ENCODE data around the gene NOD1. TPM values are rescaled to one million over a fixed set of nuclear protein-coding genes. Genes with fewer than 3 reads are reported as not detected.

The NOD1 gene
- total and polyA plus RNA-seq, 2 of the 13 experiments (the other 11 are each of a cell fraction or from before 2014, with no cell fraction given), result 1.7 to 2.9 TPM

- TF ChIP-seq ZNF318 (CRISPR knock-in tag; IDR thresholded peaks at IDR 0.05), result no peak
- TF ChIP-seq LCORL (IDR thresholded peaks at IDR 0.05), result no peak
- TF ChIP-seq LCORL (CRISPR knock-in tag; IDR thresholded peaks at IDR 0.05), result 0 out of 2 replicates have a peak, but pooled peaks have one; percentile 21
- TF ChIP-seq HOXD1 (CRISPR knock-in tag; IDR thresholded peaks at IDR 0.05), result no peak
- TF ChIP-seq RELA (CRISPR knock-in tag; IDR thresholded peaks at IDR 0.05), result no peak
- 0 out of 2 replicates have a peak, but pooled peaks have one; percentile 20 for TF ChIP-seq MAX (IDR thresholded peaks at IDR 0.05)
- no peak for TF ChIP-seq RXRA (CRISPR knock-in tag; IDR thresholded peaks at IDR 0.05)
- no peak for TF ChIP-seq ZNF30 (CRISPR knock-in tag; IDR thresholded peaks at IDR 0.05)
- TF ChIP-seq PBX2 (CRISPR knock-in tag; IDR thresholded peaks at IDR 0.05), result no peak
- no peak for TF ChIP-seq PHB2 (IDR thresholded peaks at IDR 0.05; ENCODE audit: partially characterized antibody)
- TF ChIP-seq ZBTB37 (CRISPR knock-in tag; IDR thresholded peaks at IDR 0.05), result no peak
- peak; percentile 93 for TF ChIP-seq SMC3 (IDR thresholded peaks at IDR 0.05; ENCODE audit: low read length)
- TF ChIP-seq FOSL2 (CRISPR knock-in tag; IDR thresholded peaks at IDR 0.05), result peak; percentile 14; the same call in 1 of the 2 replicates
- TF ChIP-seq XRCC5 (optimal IDR thresholded peaks at IDR 0.05; ENCODE audit: low read length), result no peak
- 0 out of 2 replicates have a peak, but pooled peaks have one; percentile 29 for TF ChIP-seq ETV5 (CRISPR knock-in tag; IDR thresholded peaks at IDR 0.05; ENCODE audit: borderline replicate concordance)
- TF ChIP-seq NFIC (IDR thresholded peaks at IDR 0.05; ENCODE audit: low read length), result no peak
These were observed 65.6 kb downstream of the NOD1 start (continued) for GRCh38 chr7:30412782-30413504.

All from HepG2 (cell line).